Testis (tissue), 3 donors: ENCODE measurements around the gene PTGDS. TPM values are rescaled to one million over a fixed set of nuclear protein-coding genes. Genes with fewer than 3 reads are reported as not detected.

Experiments used
- DNase-seq: peaks from one replicate; pipeline ENCODE4 v3.0.0-alpha.2; 2019
- H3K27ac ChIP-seq, 2 donors: fragments of 200-600 bp; sonication (generic); one replicate each; pipeline ENCODE4 v1.5.1; 2019
- H3K27me3 ChIP-seq: fragments of 200-600 bp; sonication (generic); one replicate; pipeline ENCODE4 v1.5.1; 2019
- H3K36me3 ChIP-seq: fragments of 200-600 bp; sonication (generic); one replicate; pipeline ENCODE4 v1.5.1; 2017; ENCODE audit warnings: low read depth; ENCODE audit errors: missing control alignments
- H3K4me1 ChIP-seq: fragments of 200-600 bp; sonication (generic); one replicate; pipeline ENCODE4 v1.5.1; 2019
- H3K4me3 ChIP-seq, 2 donors: fragments of 200-600 bp; sonication (generic); one replicate each; pipeline ENCODE4 v1.5.1; 2017 to 2019
- H3K9me3 ChIP-seq: fragments of 200-600 bp; sonication (generic); one replicate; pipeline ENCODE4 v1.5.1; 2017
- POLR2A ChIP-seq: fragments of 450-650 bp; IDR thresholded peaks from one replicate; pipeline ENCODE4 v1.6.1; 2017; ENCODE audit warnings: antibody characterized with exemption, mild to moderate bottlenecking, moderate library complexity
- WGBS, 2 donors: methylation state at CpG; one replicate each; pipeline ENCODE4 v1.1.5; 2018; 5-methylcytosine and 5-hydroxymethylcytosine counted together
- intact Hi-C: fragments of 100-400 bp; cut with DNase I; formaldehyde crosslinking; loops from one replicate; pipeline ENCODE4 v1.15.1; 2023; ENCODE audit warnings: low total_unique reads
- polyA plus RNA-seq: library from polyadenylated mRNA; stranded (reverse); fragments of 350-450 nt; fragmentation: Illumina TruSeq; extraction: RNeasy Lipid Tissue Mini Kit (QIAGEN cat#74804); gene quantifications from one replicate; pipeline ENCODE4 v1.2.3, GENCODE V29; 2014; ENCODE audit warnings: low read depth, low replicate concordance; ENCODE audit not compliant: insufficient read depth
- total RNA-seq, 2 donors: library from RNA; depleted of rRNA; stranded (reverse); fragments of >200 nt; gene quantifications; one replicate each; pipeline ENCODE4 v1.2.3, GENCODE V29; 2016
- TF ChIP-seq, protein P1 (sequence below), 3 experiments: fragments of 450-650 bp in 2 of 3; fragments of 200-600 bp in 1 of 3; sonication (generic) in 1 of 3; IDR thresholded peaks; one replicate each; pipeline ENCODE4 v1.5.1; 2016 to 2019; ENCODE audit warnings: antibody characterized with exemption in 3 of 3, mild to moderate bottlenecking in 2 of 3, moderate library complexity in 1 of 3

Gene PTGDS
- total and polyA plus RNA-seq, 3 donors from 2014 or later, result 4,976 to 5,948 (median 5,554) TPM

DNA sequence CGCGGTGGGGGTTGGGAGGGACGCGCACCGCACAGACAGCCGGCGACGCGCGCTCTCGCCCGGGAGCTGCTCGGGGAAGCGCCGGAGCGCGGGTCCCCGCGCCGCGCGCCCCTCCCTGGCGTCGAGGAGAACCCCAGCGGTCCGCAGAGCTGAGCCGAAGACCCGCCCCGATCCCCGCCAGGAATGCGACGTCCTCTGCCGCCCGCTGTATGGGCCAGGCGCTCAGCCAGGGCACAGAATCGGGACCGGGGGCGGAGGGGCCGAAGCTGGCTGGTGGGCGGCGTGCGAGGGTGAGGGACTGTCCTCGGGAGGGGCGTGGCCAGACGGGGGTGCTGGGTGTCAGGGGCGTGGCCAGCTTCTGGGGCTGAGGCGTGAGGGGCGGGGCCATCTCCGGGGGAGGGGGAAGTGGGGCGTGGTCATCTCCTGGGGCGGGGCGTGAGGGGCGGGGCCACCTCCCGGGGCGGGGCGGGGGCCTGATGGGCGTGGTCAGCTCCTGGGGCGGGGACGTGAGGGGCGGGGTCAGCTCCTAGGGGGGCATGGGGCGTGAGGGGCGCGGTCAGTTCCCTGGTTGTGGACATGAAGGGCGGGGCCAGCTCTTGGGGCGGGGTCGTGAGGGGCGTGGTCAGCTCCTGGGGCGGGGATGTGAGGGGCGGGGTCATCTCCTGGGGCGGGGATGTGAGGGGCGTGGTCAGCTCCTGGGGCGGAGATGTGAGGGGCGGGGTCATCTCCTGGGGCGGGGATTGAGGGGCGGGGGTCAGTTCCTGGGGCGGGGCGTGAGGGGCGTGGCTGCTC, 965 bp downstream of the PTGDS start:
- DNase-seq, result peak; percentile 95
- WGBS, 2 donors, result 1% methylated on average over 42 of the region's 78 CpGs; no CpG with 5 or more reads in 1 of the 2 donors
- H3K9me3 ChIP-seq, result no peaks in the 10 kb centered on the region
- H3K27ac ChIP-seq, result peak overlapping the region; percentile 84 to 92
- H3K4me1 ChIP-seq, result peaks cover 53% of the 10 kb centered on the region
- peak overlapping the region; percentile 80 to 85 for H3K4me3 ChIP-seq
- no peaks in the 10 kb centered on the region for H3K27me3 ChIP-seq
- intact Hi-C loops, result no loop called here
- H3K36me3 ChIP-seq, result no peaks in the 10 kb centered on the region
- TF ChIP-seq POLR2A, result no peak
- TF ChIP-seq, protein P1, sequence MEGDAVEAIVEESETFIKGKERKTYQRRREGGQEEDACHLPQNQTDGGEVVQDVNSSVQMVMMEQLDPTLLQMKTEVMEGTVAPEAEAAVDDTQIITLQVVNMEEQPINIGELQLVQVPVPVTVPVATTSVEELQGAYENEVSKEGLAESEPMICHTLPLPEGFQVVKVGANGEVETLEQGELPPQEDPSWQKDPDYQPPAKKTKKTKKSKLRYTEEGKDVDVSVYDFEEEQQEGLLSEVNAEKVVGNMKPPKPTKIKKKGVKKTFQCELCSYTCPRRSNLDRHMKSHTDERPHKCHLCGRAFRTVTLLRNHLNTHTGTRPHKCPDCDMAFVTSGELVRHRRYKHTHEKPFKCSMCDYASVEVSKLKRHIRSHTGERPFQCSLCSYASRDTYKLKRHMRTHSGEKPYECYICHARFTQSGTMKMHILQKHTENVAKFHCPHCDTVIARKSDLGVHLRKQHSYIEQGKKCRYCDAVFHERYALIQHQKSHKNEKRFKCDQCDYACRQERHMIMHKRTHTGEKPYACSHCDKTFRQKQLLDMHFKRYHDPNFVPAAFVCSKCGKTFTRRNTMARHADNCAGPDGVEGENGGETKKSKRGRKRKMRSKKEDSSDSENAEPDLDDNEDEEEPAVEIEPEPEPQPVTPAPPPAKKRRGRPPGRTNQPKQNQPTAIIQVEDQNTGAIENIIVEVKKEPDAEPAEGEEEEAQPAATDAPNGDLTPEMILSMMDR (IDR thresholded peaks at IDR 0.05), result no peak

DNA sequence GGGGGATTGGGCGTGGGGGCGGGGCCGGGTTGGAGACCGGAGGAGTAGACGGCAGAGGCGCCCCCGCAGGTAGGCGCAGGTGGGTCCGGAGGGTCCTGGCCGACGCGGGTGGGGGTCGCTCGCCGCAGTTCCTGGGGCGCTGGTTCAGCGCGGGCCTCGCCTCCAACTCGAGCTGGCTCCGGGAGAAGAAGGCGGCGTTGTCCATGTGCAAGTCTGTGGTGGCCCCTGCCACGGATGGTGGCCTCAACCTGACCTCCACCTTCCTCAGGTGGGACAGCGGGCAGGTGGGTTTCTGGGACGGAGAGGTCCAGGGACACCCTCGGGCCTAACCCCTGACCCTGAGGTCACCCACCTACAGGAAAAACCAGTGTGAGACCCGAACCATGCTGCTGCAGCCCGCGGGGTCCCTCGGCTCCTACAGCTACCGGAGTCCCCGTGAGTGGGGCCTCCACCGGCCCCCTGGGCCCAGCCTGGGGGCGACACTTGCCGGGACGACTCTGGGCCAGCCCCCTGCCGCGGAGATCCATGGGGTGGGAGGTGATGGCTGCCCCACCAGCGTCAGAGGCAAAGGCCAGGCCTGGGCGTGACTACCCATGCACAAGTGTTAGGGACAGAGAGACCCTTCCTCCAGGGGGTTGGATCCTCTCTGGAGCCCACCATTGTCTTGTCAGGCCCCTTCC, 1.7 kb downstream of the PTGDS start:
- H3K27ac ChIP-seq, result peak overlapping the region; percentile 31 to 77
- DNase-seq, result no peak
- no peak for TF ChIP-seq POLR2A
- TF ChIP-seq, protein P1 (IDR thresholded peaks at IDR 0.05), result no peak
- peaks cover 47% of the 10 kb centered on the region for H3K4me1 ChIP-seq
- H3K27me3 ChIP-seq, result no peaks in the 10 kb centered on the region
- no peaks in the 10 kb centered on the region for H3K9me3 ChIP-seq
- no peaks in the 10 kb centered on the region for H3K36me3 ChIP-seq
- intact Hi-C loops, result no loop called here
- 37 to 60% methylated on average over 2 to 41 of the region's 41 CpGs for WGBS, 2 donors
- peak overlapping the region; percentile 53 to 67 for H3K4me3 ChIP-seq

DNA sequence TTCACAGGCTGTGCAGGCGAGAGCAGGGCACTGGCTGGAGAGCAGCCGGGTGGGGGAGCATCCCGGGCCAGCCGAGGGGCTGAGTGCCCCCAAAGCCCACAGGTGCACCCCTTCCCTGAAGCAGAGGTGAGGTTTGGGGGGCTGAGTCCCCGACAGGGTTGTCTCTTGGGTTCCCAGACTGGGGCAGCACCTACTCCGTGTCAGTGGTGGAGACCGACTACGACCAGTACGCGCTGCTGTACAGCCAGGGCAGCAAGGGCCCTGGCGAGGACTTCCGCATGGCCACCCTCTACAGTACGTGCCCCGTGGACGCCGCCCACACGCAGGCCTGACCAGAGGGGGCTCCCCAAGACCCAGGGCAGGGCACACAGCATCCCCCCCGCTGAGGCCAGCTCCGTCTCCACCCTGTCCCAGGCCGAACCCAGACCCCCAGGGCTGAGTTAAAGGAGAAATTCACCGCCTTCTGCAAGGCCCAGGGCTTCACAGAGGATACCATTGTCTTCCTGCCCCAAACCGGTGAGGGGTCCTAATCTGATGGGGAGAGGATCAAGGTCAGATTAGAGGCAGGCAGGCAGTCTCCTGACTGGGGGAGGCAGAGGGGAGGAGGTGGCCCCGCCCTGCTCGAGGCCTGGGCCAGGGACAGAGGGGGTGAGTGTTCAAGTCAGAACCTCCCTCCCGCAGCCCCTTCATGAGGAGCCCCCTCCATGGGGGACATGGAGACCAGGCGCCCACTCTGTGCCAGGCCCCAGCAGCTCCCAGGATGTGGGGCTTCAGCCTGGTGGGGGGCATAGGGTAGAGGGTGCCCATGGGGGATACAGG, 2.7 kb downstream of the PTGDS start:
- Histone ChIP-seq H3K4me3 (peak overlapping the region; percentile 53 to 67), H3K4me1 (peaks cover 44% of the 10 kb centered on the region), H3K27me3 (no peaks in the 10 kb centered on the region), H3K36me3 (no peaks in the 10 kb centered on the region), H3K9me3 (no peaks in the 10 kb centered on the region), H3K27ac (peak overlapping the region in 1 of 2 donors; percentile 77)
- DNase-seq, result no peak
- intact Hi-C loops, result no loop called here
- no peak for TF ChIP-seq POLR2A
- TF ChIP-seq, protein P1 (IDR thresholded peaks at IDR 0.05), result no peak
- 55 to 66% methylated on average over 7 to 23 of the region's 26 CpGs for WGBS, 2 donors

DNA sequence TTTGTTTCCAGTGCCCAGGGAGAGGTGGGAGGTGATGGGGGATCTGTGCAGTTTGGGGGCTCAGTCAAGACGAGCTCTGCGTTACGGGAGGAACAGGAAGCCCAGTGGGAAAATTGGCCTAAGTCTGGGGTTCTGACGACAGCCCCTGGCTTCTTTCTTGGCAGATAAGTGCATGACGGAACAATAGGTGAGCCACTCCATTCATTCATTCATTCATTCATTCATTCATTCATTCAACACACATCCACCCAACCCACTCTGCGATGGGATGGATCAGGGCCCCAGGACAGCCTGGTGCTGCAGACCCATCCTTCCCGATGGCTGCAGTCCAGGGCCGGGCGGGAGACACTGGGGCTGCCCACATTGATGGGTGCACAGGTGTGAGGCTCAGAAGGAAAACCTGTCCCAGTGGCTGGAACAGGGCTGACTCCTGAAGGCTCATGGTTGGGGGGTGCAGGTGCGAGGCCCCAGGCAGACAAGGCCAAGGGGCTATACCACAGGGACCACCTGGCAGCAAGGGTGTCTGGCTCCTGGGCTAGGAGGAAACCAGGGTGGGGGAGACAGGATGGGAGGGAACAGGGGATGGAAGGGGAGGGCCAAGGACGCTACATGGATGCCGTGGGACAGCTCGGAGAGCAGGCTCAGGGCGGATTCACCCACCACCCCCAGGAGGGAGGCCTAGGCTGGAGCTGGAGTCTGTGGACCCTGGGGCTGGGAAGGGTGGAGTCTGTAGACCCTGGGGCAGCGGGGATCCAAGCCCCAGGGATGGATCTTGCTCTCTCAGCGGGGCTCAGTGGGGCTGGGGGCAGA, 3.6 kb downstream of the PTGDS start:
- no peaks in the 10 kb centered on the region for H3K36me3 ChIP-seq
- 64 to 71% methylated on average over 8 to 16 of the region's 16 CpGs for WGBS, 2 donors
- no peaks in the 10 kb centered on the region for H3K9me3 ChIP-seq
- no peak for TF ChIP-seq POLR2A
- TF ChIP-seq, protein P1 (IDR thresholded peaks at IDR 0.05), result no peak
- H3K4me3 ChIP-seq, result peak overlapping the region in 1 of 2 donors; percentile 67
- H3K27ac ChIP-seq, result peak overlapping the region in 1 of 2 donors; percentile 77
- no peaks in the 10 kb centered on the region for H3K27me3 ChIP-seq
- intact Hi-C loops, result no loop called here
- DNase-seq, result no peak
- H3K4me1 ChIP-seq, result peaks cover 44% of the 10 kb centered on the region
